IPS DF 6.9 (cell line): Measurements from ENCODE around the gene SNX6.
"Not testable (repeated sequence)": the region's sequence is repeated elsewhere in the genome, so short reads cannot be mapped to it uniquely, and the experiment has no call there.

Source experiments
- DNase-seq: peaks from one replicate; pipeline ENCODE4 v3.0.0-alpha.2; 2013; ENCODE audit warnings: low read depth, low spot score
- H3K27ac ChIP-seq: one replicate; pipeline ENCODE4 v1.5.1; 2013; ENCODE audit warnings: low read length, control low read depth
- H3K27me3 ChIP-seq: 2 replicates; pipeline ENCODE4 v1.6.1; 2013; ENCODE audit warnings: mild to moderate bottlenecking, low read length; ENCODE audit not compliant: control insufficient read depth, insufficient read depth
- H3K36me3 ChIP-seq: 2 replicates; pipeline ENCODE4 v1.6.1; 2013; ENCODE audit warnings: low read length; ENCODE audit not compliant: control insufficient read depth, insufficient read depth
- H3K4me1 ChIP-seq: 2 replicates; pipeline ENCODE4 v1.6.1; 2013; ENCODE audit warnings: low read length; ENCODE audit not compliant: control insufficient read depth, insufficient read depth
- H3K4me3 ChIP-seq: 2 replicates; pipeline ENCODE4 v1.5.1; 2013; ENCODE audit warnings: mild to moderate bottlenecking, low read length
- H3K9me3 ChIP-seq: 2 replicates; pipeline ENCODE4 v1.6.1; 2013; ENCODE audit warnings: low read length, inconsistent platforms; ENCODE audit not compliant: control insufficient read depth, insufficient read depth
- WGBS: extraction: QIAGEN DNeasy Blood & Tissue Kit; methylation state at CpG from one replicate; pipeline ENCODE4 v1.1.7; 2013; ENCODE audit warnings: mixed read lengths, missing lambda C conversion rate; ENCODE audit not compliant: insufficient read length, insufficient coverage; 5-methylcytosine and 5-hydroxymethylcytosine counted together

SNX6 gene

DNA sequence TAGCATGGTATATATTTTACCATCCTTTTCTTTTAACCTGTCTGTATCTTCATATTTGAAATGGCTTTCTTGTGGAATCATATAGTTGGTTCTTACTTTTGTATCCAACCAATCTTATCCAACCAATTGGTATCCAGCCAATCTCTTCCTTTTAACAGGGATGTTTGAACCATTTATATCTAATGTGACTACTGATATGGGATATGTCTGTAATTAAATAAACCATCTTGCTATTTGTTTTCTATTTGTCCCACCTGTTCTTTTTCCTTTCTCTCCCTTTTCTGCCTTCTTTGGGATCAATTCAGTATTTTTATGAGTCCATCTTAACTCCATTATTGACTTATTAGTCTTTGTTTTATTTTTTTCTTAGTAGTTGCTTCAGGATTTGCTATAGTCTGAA, 30.8 kb upstream of the SNX6 start:
- Histone ChIP-seq H3K4me1 (no peaks in the 10 kb centered on the region), H3K27me3 (no peaks in the 10 kb centered on the region), H3K27ac (no peak overlapping the region), H3K9me3 (no peaks in the 10 kb centered on the region), H3K4me3 (no peak overlapping the region), H3K36me3 (no peaks in the 10 kb centered on the region)
- DNase-seq: no peak

DNA sequence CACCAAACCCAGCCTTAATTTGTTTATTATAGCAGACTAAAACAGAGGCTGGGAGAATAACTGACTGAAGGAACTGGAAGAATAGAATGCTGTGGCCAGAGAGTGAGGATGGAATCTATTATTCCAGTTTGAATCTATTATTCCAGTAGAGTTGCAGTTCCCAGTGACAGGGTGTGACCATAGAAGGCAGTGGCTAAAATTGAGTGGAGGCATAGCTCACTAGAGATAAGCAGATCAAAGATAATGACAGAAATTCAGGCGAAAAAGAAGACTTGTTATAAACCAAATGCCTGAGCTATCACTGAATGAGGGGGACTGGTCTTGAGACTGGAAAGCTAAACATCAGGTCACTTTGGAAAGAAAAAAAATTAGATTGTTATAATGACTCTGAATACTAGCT, 26.0 kb upstream of the SNX6 start:
- Histone ChIP-seq H3K9me3 (no peaks in the 10 kb centered on the region), H3K4me3 (no peak overlapping the region), H3K27ac (no peak overlapping the region), H3K4me1 (no peaks in the 10 kb centered on the region), H3K36me3 (no peaks in the 10 kb centered on the region), H3K27me3 (no peaks in the 10 kb centered on the region)
- DNase-seq: no peak
- WGBS: no CpG with 5 or more reads among the region's 1 CpG

DNA sequence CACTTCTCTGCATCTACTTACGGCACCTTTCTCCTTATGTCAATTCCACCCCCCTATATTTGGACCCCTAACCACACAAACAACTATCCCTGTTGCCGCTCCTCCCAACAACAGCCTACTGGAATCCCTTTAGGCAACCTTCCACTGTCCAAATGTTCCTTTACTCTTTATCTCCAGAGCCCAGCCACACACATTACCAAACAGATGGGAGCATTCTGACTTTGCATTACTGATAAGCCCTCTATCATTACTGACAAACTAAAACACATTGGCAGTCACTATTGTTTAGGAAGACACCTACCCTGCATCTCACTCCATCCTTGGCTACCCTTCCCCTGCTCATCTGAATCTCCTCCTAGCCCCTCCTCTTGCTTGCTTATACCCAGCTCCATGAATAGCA, 23.1 kb upstream of the SNX6 start:
- H3K27ac ChIP-seq, H3K27me3 ChIP-seq, DNase-seq, H3K4me1 ChIP-seq, H3K4me3 ChIP-seq, H3K9me3 ChIP-seq, H3K36me3 ChIP-seq: not testable (repeated sequence)
- WGBS: no CpG with 5 or more reads among the region's 2 CpGs

DNA sequence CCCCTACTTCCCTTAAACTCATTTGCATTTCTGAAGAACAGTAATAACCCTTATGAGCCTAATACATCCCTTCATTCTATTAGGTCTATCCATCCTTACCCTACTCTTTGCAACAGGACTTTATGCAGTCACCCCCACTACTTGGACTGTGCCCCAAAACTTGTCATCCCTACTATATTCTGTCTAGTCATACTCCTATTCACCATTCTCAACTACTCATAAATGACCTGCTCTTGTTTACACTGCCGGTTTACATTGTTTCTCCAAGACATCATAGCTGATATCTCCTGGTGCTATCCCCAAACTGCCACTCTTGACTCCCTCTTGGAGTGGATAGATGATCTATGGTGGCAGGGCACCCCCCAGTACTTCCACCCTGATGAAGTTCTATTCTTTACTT, 22.4 kb upstream of the SNX6 start:
- not testable (repeated sequence) for H3K27me3 ChIP-seq, H3K36me3 ChIP-seq, H3K9me3 ChIP-seq, H3K4me1 ChIP-seq, DNase-seq, H3K4me3 ChIP-seq, H3K27ac ChIP-seq
- WGBS: no CpG with 5 or more reads among the region's 1 CpG

DNA sequence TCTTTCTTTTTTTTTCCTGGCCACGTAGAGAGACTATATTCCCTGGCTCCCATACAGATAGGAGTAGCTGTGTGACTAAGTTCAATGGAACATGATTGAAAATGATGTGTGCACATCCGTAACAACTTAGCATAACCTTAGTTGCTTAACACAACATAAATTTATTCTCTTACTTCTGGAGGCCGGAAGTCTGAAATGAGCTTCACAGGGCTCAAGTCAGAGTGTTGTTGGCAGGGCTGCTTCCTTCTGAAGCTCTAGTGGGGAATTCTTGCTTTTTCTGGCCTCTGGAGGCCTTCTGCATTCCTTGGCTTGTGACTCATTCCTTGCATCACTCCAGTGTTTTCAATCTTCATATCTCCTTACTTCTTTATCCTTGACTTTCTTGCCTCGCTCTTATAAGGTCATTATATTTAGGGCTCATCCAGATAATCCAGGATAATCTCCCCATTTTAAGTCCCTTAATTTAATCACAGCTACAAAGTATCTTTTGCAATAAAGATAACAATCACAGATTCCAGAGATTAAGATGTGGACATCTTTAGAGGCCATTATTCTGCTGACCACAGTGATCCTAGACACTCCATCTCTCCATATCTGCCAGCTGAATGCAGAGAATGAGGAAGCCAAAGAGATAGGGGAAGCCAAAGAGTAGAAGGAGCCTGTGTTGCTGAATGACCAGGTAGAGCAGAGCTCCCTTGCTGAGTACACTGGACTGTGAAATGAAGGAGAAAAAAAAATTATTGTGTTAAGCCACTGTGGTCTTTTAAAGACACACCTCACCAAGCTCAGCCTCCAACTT, 21.0 kb upstream of the SNX6 start:
- H3K9me3 ChIP-seq: no peaks in the 10 kb centered on the region
- H3K27me3 ChIP-seq: no peaks in the 10 kb centered on the region
- no peaks in the 10 kb centered on the region for H3K4me1 ChIP-seq
- no peaks in the 10 kb centered on the region for H3K36me3 ChIP-seq
- H3K27ac ChIP-seq: no peak overlapping the region
- no CpG with 5 or more reads among the region's 4 CpGs for WGBS
- H3K4me3 ChIP-seq: no peak overlapping the region
- no peak for DNase-seq

DNA sequence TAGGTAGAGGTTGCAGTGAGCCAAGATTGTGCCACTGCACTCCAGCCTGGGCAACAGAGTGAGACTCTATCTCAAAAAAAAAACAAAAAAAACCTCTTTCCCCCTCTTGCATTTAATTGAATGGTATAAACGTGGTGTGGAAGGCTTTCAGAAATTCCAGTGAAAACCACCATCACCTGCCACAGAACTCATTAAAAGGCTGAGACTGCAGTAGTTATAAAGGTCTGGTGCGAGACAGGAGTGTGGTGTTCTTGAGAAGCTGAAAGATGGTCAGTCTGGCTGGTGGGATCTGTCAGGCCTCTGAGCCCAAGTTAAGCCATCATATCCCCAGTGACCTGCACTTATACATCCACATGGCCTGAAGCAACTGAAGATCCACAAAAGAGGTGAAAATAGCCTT, 20.1 kb upstream of the SNX6 start:
- H3K36me3 ChIP-seq, H3K27ac ChIP-seq, H3K27me3 ChIP-seq, H3K9me3 ChIP-seq, H3K4me1 ChIP-seq, H3K4me3 ChIP-seq, DNase-seq: not testable (repeated sequence)
- no CpG with 5 or more reads among the region's 2 CpGs for WGBS

DNA sequence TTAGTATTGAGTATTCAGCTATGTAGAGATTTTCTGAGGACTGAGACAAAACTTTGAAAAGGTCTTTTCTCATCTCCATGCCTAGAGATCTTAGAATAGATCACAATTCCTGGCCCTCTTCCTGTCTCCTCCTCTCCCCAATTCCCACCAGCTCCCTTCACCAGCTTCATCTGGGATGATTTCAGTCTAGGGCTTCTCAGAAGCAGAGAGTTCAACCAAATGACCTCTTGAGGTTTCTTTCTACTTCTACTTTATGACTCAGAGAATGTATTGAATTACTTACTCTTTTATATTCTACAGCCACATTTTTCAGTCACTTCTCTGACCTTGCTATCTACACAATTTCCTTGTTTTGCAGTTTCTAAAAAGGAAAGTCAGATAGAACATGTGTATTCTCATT, 19.4 kb upstream of the SNX6 start:
- Histone ChIP-seq H3K4me3 (no peak overlapping the region), H3K4me1 (no peaks in the 10 kb centered on the region), H3K9me3 (no peaks in the 10 kb centered on the region), H3K36me3 (no peaks in the 10 kb centered on the region), H3K27me3 (no peaks in the 10 kb centered on the region), H3K27ac (no peak overlapping the region)
- no peak for DNase-seq

DNA sequence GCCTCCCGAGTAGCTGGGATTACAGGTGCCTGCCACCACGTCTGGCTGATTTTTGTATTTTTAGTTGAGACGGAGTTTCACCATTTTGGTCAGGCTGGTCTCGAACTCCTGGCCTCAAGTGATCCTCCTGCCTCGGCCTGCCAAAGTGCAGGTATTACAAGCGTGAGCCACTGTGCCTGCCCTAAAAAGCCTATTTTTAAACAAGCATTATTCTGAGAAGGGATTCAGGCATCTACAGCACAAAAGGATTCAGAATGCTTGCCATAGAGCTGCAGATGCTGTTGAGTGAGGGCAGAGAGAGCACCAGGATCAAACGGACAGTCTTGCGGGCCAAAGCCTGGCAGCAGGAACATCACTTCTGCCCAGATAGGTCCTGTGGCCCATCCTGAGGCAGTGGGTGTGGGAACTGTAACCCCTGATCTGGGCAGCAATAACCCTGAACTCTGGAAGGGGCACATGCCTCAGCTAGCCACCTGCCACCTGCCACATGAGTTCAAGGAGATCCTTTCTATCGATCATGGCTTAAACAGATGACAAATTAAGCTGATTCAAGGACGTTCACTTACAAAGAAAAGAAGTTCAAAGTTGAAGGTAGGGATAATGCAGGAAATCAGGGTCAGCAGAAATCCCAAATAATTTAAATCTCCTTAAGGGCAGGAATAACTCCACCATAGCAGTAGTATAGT, 16.8 kb upstream of the SNX6 start:
- WGBS: no CpG with 5 or more reads among the region's 10 CpGs
- H3K4me1 ChIP-seq: no peaks in the 10 kb centered on the region
- H3K27me3 ChIP-seq: no peaks in the 10 kb centered on the region
- H3K27ac ChIP-seq: no peak overlapping the region
- no peaks in the 10 kb centered on the region for H3K9me3 ChIP-seq
- no peak for DNase-seq
- H3K4me3 ChIP-seq: no peak overlapping the region
- no peaks in the 10 kb centered on the region for H3K36me3 ChIP-seq

DNA sequence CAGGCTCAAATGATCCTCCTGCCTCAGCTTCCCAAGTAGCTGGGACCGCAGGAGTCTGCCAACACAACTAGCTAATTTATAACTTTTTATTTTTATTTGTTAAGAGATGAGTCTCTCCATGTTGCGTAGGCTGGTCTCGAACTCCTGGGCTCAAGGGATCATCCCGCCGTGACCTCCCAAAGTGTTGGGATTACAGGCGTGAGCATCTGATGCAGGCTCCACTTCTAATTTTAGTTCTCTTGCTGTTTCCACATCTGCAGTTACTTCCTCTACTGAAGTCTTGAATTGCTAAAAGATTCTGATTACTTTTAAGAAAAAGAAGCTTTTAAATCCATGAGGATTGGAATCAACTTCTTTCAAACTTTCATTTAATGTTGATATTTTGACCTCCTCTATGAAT, 13.4 kb upstream of the SNX6 start:
- Histone ChIP-seq H3K36me3 (no peaks in the 10 kb centered on the region), H3K4me1 (no peaks in the 10 kb centered on the region), H3K27ac (no peak overlapping the region), H3K9me3 (no peaks in the 10 kb centered on the region), H3K27me3 (no peaks in the 10 kb centered on the region), H3K4me3 (no peak overlapping the region)
- WGBS: no CpG with 5 or more reads among the region's 6 CpGs
- no peak for DNase-seq

DNA sequence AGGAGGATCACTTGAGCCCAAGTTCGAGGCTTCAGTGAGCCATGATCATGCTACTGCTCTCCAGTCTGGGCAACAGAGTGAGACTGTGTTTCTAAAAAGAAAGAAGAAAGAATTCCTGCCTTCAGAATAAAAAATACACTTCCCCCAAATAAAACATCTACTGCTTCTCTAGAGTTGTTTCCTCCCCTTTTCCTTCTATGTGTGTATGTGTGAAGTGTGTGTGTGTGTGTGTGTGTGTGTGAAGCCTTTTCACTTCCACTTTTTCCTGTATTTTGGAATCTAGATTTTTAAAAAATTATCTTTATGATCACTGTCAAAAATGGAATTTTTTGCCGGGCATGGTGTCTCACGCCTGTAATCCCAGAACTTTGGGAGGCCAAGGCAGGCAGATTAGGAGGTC, 12.6 kb upstream of the SNX6 start:
- H3K27me3 ChIP-seq: no peaks in the 10 kb centered on the region
- H3K36me3 ChIP-seq: no peaks in the 10 kb centered on the region
- no peak for DNase-seq
- no peak overlapping the region for H3K27ac ChIP-seq
- H3K4me3 ChIP-seq: no peak overlapping the region
- no peaks in the 10 kb centered on the region for H3K9me3 ChIP-seq
- WGBS: no CpG with 5 or more reads among the region's 3 CpGs
- H3K4me1 ChIP-seq: no peaks in the 10 kb centered on the region

DNA sequence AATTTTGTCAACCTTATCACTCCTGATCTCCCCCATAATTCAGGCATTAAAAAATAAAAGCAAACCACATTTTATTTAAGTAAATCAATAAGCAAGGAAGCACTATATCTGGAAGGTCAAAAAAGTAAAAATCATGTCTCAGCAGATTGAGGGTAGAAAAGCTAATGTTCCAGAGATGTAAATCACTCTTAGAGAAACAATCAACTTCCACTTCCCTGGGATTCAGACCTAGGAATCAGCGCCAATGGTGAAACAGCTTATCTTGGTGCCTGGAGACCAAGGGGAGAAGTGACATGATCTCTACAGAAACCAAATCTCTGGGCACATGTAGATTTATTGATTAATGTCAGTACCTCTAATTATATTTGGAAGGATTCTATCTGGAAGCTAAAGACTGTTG, 10.9 kb upstream of the SNX6 start:
- no peaks in the 10 kb centered on the region for H3K27me3 ChIP-seq
- no peaks in the 10 kb centered on the region for H3K9me3 ChIP-seq
- no peaks in the 10 kb centered on the region for H3K4me1 ChIP-seq
- H3K4me3 ChIP-seq: no peak overlapping the region
- no peaks in the 10 kb centered on the region for H3K36me3 ChIP-seq
- DNase-seq: no peak
- H3K27ac ChIP-seq: no peak overlapping the region
- no CpG with 5 or more reads among the region's 1 CpG for WGBS
